ENCODE data around the gene KAZN. TPM values are rescaled to one million over a fixed set of nuclear protein-coding genes. Genes with fewer than 3 reads are reported as not detected.

The KAZN gene
- total RNA-seq, 3 donors from 2014 or later = 12.2 to 16.4 (median 16.2) TPM

GRCh38 chr1:14724246-14724645 lies 125.8 kb downstream of the KAZN start:
- H3K27ac ChIP-seq = no peak overlapping the region
- no peak for DNase-seq (ENCODE audit: low spot score in 2 of 2)
- intact Hi-C loops (cut with DNase I; ENCODE audit: low total_unique reads) = no loop called here
- H3K4me1 ChIP-seq = no peaks in the 10 kb centered on the region
- TF ChIP-seq, protein P1, sequence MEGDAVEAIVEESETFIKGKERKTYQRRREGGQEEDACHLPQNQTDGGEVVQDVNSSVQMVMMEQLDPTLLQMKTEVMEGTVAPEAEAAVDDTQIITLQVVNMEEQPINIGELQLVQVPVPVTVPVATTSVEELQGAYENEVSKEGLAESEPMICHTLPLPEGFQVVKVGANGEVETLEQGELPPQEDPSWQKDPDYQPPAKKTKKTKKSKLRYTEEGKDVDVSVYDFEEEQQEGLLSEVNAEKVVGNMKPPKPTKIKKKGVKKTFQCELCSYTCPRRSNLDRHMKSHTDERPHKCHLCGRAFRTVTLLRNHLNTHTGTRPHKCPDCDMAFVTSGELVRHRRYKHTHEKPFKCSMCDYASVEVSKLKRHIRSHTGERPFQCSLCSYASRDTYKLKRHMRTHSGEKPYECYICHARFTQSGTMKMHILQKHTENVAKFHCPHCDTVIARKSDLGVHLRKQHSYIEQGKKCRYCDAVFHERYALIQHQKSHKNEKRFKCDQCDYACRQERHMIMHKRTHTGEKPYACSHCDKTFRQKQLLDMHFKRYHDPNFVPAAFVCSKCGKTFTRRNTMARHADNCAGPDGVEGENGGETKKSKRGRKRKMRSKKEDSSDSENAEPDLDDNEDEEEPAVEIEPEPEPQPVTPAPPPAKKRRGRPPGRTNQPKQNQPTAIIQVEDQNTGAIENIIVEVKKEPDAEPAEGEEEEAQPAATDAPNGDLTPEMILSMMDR (IDR thresholded peaks at IDR 0.05) = no peak
- no peak for TF ChIP-seq POLR2A (IDR thresholded peaks at IDR 0.05)
- no peak for TF ChIP-seq POLR2AphosphoS5 (IDR thresholded peaks at IDR 0.05)
- H3K4me3 ChIP-seq = no peak overlapping the region
- no peaks in the 10 kb centered on the region for H3K27me3 ChIP-seq
- H3K9me3 ChIP-seq = no peaks in the 10 kb centered on the region
- H3K36me3 ChIP-seq = no peaks in the 10 kb centered on the region

DNA sequence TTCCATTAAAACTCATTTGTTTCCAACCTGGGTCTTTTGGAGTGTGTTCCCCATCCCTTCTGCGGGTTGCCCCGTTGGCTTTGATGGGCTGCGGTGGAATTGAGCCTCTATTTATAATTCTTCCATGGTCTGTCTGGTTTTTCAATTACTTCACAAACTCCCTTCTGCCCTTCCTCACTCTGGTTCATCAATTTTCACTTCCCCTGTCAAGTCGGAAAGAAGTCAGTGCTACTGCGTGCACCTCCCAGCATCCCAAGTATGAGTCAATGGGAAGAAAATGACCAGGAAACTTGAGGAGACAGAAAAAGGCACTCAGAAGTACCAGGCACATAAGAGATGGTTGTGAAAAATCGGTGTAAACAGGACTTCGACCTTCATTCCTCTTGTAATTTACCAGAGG lies 126.2 kb downstream of the KAZN start:
- TF ChIP-seq, protein P1 (IDR thresholded peaks at IDR 0.05) = no peak
- TF ChIP-seq POLR2A (IDR thresholded peaks at IDR 0.05) = no peak
- DNase-seq (ENCODE audit: low spot score in 2 of 2) = no peak
- Histone ChIP-seq H3K27ac (no peak overlapping the region), H3K4me3 (no peak overlapping the region), H3K36me3 (no peaks in the 10 kb centered on the region), H3K27me3 (no peaks in the 10 kb centered on the region), H3K9me3 (no peaks in the 10 kb centered on the region), H3K4me1 (no peaks in the 10 kb centered on the region)
- intact Hi-C loops (cut with DNase I; ENCODE audit: low total_unique reads) = no loop called here

DNA sequence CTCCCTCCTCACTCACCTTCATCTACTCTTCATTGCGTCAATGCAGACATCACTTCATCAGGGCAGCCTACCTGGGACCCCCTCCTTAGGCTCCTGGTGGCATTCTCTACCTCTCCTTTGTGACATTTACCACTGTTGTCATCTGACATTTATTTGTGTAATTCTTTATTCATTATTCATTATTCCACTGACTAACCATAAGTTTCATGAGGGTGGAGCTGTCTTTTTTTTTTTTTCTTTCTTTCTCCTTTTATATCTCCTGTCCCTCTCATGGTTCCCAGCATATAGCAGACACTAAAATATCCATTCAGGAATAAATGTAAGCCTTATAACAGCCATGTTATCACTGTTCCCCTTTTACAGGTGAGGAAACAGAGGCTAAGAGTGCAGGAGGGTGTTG lies 126.8 kb downstream of the KAZN start:
- H3K4me3 ChIP-seq = no peak overlapping the region
- intact Hi-C loops (cut with DNase I; ENCODE audit: low total_unique reads) = no loop called here
- no peaks in the 10 kb centered on the region for H3K4me1 ChIP-seq
- no peak for DNase-seq (ENCODE audit: low spot score in 2 of 2)
- no peaks in the 10 kb centered on the region for H3K36me3 ChIP-seq
- H3K27me3 ChIP-seq = no peaks in the 10 kb centered on the region
- TF ChIP-seq POLR2AphosphoS5 (IDR thresholded peaks at IDR 0.05) (no peak), POLR2A (IDR thresholded peaks at IDR 0.05) (no peak)
- TF ChIP-seq, protein P1 (IDR thresholded peaks at IDR 0.05) = no peak
- H3K27ac ChIP-seq = no peak overlapping the region
- H3K9me3 ChIP-seq = no peaks in the 10 kb centered on the region

DNA sequence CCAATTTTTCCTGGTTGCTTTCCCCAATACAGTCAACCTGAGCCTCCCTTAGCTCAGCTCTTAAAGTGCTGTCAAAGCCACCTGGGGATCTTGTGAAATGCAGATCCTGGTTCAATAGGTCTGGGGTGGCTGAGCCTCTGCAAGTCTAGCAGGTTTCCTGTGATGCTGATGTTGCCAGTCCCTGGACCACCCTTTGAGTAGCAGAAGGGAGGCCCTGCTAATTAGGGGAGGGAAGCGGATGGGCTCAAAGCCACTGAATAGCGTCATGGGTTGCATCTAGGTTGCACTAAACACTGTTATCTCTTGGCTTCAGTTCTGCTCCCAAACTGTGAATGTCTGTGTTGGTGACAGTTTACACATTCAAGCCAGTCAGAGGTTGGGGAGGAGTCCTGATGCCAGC lies 127.2 kb downstream of the KAZN start:
- no peak for DNase-seq (ENCODE audit: low spot score in 2 of 2)
- Histone ChIP-seq H3K36me3 (no peaks in the 10 kb centered on the region), H3K4me1 (no peaks in the 10 kb centered on the region), H3K27ac (no peak overlapping the region), H3K4me3 (no peak overlapping the region), H3K27me3 (no peaks in the 10 kb centered on the region), H3K9me3 (no peaks in the 10 kb centered on the region)
- TF ChIP-seq POLR2A (IDR thresholded peaks at IDR 0.05) = no peak
- TF ChIP-seq, protein P1 (IDR thresholded peaks at IDR 0.05) = no peak
- TF ChIP-seq POLR2AphosphoS5 (IDR thresholded peaks at IDR 0.05) = no peak
- intact Hi-C loops (cut with DNase I; ENCODE audit: low total_unique reads) = no loop called here

GRCh38 chr1:14726606-14727005 lies 128.1 kb downstream of the KAZN start:
- intact Hi-C loops (cut with DNase I; ENCODE audit: low total_unique reads) = no loop called here
- Histone ChIP-seq H3K4me3 (no peak overlapping the region), H3K27ac (no peak overlapping the region), H3K27me3 (no peaks in the 10 kb centered on the region), H3K36me3 (no peaks in the 10 kb centered on the region), H3K9me3 (no peaks in the 10 kb centered on the region), H3K4me1 (no peaks in the 10 kb centered on the region)
- no peak for TF ChIP-seq POLR2A (IDR thresholded peaks at IDR 0.05)
- TF ChIP-seq, protein P1 (IDR thresholded peaks at IDR 0.05) = no peak
- TF ChIP-seq POLR2AphosphoS5 (IDR thresholded peaks at IDR 0.05) = no peak
- no peak for DNase-seq (ENCODE audit: low spot score in 2 of 2)
